GM12874 (cell line): ENCODE measurements around the gene DECR2.

ENCODE experiments used
- TF ChIP-seq, protein P1 (sequence below): IDR thresholded peaks from 2 replicates; pipeline ENCODE4 v1.5.1; 2011; ENCODE audit warnings: low read depth, mild to moderate bottlenecking, control low read depth, low read length, moderate library complexity; ENCODE audit not compliant: insufficient read depth

Gene DECR2

DNA sequence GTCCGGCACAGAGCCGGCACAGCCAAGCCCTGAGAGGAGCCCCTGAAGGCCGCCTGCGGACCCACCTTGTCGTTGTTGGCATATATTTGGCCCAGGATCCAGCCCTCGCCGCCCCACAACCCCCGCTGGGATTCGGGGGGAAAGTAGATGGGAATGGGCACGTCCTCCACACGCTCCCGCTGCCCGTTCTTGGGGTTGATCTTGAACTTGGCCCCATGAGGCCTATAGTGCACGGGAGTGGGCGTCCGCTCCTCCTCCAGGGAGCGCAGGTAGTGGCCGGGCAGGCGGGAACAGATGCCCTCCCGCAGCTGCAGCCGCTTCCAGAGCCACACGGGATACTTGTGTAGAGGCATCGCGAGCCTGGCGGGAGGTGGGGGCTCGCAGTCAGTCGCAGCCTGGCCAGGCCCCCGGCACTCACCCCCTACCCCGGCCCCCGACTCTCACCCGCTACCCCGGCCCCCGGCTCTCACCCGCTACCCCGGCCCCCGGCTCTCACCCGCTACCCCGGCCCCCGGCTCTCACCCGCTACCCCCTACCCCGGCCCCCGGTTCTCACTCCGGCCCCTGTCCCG is 31.7 kb upstream of the DECR2 start:
- TF ChIP-seq, protein P1, sequence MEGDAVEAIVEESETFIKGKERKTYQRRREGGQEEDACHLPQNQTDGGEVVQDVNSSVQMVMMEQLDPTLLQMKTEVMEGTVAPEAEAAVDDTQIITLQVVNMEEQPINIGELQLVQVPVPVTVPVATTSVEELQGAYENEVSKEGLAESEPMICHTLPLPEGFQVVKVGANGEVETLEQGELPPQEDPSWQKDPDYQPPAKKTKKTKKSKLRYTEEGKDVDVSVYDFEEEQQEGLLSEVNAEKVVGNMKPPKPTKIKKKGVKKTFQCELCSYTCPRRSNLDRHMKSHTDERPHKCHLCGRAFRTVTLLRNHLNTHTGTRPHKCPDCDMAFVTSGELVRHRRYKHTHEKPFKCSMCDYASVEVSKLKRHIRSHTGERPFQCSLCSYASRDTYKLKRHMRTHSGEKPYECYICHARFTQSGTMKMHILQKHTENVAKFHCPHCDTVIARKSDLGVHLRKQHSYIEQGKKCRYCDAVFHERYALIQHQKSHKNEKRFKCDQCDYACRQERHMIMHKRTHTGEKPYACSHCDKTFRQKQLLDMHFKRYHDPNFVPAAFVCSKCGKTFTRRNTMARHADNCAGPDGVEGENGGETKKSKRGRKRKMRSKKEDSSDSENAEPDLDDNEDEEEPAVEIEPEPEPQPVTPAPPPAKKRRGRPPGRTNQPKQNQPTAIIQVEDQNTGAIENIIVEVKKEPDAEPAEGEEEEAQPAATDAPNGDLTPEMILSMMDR: no peak

DNA sequence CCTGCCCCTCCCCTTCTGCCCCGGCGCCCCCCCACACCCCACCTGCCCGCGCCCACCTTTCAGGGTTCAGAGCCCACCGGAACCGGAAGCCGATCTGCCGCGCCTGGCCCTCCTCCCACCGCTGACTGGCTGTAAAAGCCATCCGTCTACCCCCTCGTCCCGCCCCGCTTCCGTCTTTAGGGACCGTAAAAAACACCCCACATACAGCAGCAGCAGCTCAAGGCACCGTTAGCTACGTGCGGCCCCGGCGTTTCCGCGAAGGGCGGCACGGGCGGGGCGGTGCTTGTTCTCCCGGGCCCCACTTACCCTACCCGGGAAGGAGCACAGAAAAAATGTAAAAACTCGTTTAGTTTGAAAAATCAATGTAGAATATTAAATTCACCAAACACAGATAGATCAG is 31.2 kb upstream of the DECR2 start, which contains the start of gene MRPL28:
Gene MRPL28, minus strand, starts transcription at position 96 of the 400 bp plus-strand sequence. CDS start 320 bp downstream, outside the sequence.
- TF ChIP-seq, protein P1: no peak

DNA sequence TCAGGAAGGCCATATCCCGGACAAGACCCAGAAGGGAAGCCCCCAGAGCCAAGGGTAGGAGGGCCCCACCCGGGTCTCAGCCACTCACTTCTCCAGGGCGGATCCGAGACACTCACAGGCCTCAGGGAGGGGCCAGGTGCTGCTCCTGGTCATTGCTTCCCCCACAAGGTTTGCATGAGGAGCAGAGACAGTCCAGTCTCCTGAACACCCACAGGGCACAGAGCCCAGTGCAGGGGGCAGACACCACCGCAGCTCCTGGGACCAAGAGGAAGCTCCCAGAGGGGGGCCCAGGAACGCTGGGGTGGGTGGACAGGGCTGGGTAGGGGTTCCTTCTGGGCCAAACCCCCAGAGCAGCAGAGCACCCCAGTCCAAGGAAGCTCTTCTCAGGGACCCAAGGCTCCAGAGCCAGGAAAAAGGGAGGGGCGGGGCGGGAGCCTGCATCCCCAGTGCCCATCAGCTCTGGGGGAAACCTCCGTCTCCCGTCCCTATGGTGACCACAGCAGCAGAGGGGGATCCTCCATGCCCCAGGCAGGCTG is 30.6 kb upstream of the DECR2 start:
- TF ChIP-seq, protein P1: no peak

DNA sequence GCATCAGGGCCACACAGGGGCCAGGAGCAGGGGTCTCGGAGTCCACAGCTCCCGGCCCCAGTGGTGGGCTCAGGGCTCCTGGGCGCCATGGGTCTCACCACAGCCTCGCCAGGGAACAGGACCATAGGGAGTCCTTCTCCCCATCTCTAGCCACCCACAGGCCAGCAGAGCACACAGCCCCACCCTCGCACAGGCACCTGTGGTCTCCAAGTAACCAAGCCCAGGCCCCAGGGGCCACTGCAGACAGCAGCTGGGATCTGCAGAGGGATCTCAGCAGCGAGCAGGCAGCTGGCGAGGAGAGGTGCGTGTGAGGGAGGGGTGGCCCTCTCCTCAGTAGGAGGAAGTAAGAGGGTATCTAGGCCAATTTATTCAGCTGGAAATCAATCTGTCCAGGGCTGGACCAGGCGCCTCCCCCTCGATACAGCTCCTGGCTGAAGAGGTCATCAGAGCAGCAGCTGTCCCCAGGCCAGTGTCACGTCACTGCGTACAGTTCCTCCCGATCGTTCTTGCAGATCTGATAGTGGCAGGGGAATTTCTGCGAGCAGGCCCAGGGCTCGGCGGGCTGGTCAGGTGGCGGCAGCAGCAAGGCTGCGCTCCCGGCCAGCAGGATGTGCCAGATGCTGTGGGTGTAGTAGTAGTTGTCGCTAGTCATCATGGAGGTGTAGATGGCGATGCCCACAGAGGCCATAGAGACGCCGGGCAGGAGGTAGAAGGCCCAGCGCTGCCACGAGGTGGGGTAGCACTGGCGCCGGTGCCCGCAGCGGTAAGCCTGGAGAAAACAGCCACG is 30.0 kb upstream of the DECR2 start:
- TF ChIP-seq, protein P1: no peak

DNA sequence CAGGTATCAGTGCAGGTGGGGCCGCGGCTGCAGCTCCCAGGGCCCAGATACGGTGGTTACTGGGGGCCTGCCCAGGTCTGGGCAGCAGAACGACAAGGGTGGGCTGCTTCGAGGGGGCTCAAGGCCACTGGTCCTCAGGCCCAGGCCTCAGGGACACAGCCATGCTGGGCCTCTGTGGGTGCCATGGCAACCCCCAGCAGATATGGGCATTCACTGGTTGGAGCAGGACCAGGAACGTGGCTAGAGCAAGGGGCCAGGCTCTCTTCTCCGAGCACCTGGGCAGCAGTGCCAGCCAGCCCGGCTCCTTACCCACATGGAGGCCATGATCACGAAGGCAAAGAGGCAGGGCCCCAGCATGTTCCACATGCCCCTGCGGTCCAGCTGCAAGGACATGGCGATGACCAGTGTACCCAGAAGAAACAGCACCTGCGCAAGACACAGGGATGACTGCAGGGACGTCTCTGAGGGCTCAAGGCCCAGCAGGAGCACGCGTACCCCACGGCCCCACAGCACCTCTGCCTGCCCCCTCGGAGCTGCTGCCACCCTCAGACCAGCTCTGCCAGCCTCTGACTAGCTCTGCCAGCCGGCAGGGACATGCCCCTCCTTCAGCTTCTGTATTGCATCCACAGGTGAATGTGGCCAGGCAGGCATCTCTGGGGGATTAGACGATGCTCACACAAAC is 29.2 kb upstream of the DECR2 start:
- TF ChIP-seq, protein P1: no peak

DNA sequence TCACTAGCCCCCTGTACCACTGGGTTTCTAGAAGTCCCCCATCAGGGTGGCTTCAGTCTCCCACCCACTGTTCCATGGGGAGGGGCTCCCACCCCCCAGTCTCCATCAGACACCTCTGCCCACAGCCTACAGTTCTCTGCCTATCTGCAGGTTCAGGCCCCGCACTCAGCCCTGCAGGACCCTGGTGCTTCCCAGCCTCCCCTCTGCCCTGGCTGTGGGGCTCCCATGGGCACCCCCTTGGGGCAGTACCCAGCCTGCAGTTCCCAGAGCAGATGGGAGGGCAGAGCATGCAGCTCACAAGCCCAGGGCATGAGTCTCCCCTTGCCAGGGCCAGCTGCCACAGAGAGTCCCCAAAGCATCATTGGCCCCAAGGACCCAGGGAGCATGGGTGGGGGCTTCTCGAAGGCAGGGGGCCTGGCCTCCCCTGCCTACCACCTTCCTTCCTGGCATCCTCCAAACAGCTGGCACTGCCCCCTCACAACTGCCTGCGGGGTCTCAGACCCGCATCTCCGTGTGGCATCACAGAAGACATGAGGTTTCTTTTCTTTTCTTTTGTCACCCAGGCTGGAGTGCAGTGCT is 28.6 kb upstream of the DECR2 start:
- TF ChIP-seq, protein P1: no peak

DNA sequence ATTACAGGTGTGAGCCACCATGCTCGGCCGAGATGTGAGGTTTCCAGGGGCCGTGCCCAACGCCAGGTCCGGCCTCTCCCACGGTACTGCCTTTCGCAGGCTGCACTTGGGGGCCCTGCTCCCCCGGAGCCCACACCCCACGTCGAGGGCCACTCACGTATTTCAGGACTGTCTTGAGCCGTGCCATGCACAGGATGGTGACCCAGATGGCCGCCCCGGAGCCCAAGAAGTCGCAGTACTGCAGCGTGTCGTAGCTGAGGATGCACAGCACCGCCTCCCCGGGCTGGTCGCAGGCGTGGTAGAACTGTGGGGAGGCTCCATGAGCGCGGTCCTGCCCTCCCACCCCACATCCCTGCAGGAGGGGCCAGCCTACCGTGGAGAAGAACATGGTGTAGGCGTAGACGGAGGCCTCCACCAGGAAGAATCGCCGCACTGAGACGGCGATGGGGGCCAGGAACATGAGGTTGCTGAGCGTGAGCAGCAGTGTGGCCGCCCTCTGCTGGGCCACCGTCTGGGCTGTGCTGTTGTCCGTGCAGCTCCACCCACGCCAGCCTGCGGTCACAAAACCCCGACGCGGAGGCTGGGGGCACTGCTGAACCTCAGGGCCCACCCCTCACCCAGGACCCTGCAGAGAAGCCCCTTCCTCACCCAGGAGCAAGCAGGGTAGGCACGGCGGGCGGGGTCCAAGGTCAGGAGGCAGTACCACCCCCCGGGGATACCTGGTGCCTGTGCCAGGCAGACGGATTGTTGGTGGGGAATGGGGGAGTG is 27.7 kb upstream of the DECR2 start:
- TF ChIP-seq, protein P1: no peak
